Uterus (tissue), 4 donors: ENCODE results near the gene KCNC3. TPM values are rescaled to one million over a fixed set of nuclear protein-coding genes. Genes with fewer than 3 reads are reported as not detected.

Experiments used
- DNase-seq, 2 donors: peaks; one replicate each; pipeline ENCODE4 v3.0.0-alpha.2; 2019 to 2020
- H3K27ac ChIP-seq, 2 donors: fragments of 200-600 bp; sonication (generic); 1 replicate in 1 of 2; 2 replicates in 1 of 2; pipeline ENCODE4 v1.5.1; 2016 to 2018
- H3K27me3 ChIP-seq, 2 donors: fragments of 200-600 bp; sonication (generic); one replicate each; pipeline ENCODE4 v1.5.1; 2018 to 2019; ENCODE audit warnings: control low read depth in 1 of 2
- H3K36me3 ChIP-seq, 2 donors: fragments of 200-600 bp; sonication (generic); one replicate each; pipeline ENCODE4 v1.5.1; 2019; ENCODE audit warnings: control low read depth in 1 of 2
- H3K4me1 ChIP-seq, 2 donors: fragments of 200-600 bp; sonication (generic); one replicate each; pipeline ENCODE4 v1.5.1; 2018 to 2019; ENCODE audit warnings: control low read depth in 1 of 2
- H3K4me3 ChIP-seq, 2 donors: fragments of 200-600 bp; sonication (generic); 1 replicate in 1 of 2; 2 replicates in 1 of 2; pipeline ENCODE4 v1.5.1; 2018 to 2019; ENCODE audit warnings: mild to moderate bottlenecking in 1 of 2
- H3K9me3 ChIP-seq, 2 donors: fragments of 200-600 bp; sonication (generic); one replicate each; pipeline ENCODE4 v1.5.1; 2019; ENCODE audit warnings: control low read depth in 1 of 2
- CTCF ChIP-seq, 4 experiments: fragments of 200-600 bp in 2 of 4; fragments of 450-650 bp in 2 of 4; sonication (generic) in 2 of 4; IDR thresholded peaks; one replicate each; pipeline ENCODE4 v1.5.1; 2016 to 2019; ENCODE audit warnings: antibody characterized with exemption in 4 of 4, mild to moderate bottlenecking in 2 of 4, moderate library complexity in 1 of 4
- POLR2A ChIP-seq, 2 donors: fragments of 450-650 bp; IDR thresholded peaks; one replicate each; pipeline ENCODE4 v1.6.1; 2016; ENCODE audit warnings: antibody characterized with exemption in 2 of 2, mild to moderate bottlenecking in 1 of 2, moderate library complexity in 1 of 2
- intact Hi-C: fragments of 100-400 bp; cut with DNase I; formaldehyde crosslinking; loops from one replicate; pipeline ENCODE4 v1.15.1; 2023; ENCODE audit warnings: low total_unique reads
- total RNA-seq, 4 donors: library from RNA; depleted of rRNA in 3 of 4; stranded (reverse); fragments of >200 nt in 3 of 4; gene quantifications; one replicate each; pipeline versions ENCODE4 v1.1.0 to v1.2.4, GENCODE V29; 2014 to 2023
- donor health status: DM: yes; HTN: yes; CAD: no.

The KCNC3 gene
- total RNA-seq, result 1 to 10 TPM in 1 of 4 donors, under 1 TPM in 2, not detected in 1; 0.26 to 2.4 (median 0.85) TPM

GRCh38 chr19:50329146-50329925 lies at the start of gene KCNC3:
Gene KCNC3 (minus strand): TSS chr19:50329377. CDS start chr19:50329082, 295 bp downstream.
- Histone ChIP-seq H3K27me3 (peaks cover 38 to 46% of the 10 kb centered on the region in 2 donors), H3K36me3 (no peaks in the 10 kb centered on the region), H3K4me1 (peaks cover 0 to 3% of the 10 kb centered on the region in 2 donors), H3K9me3 (no peaks in the 10 kb centered on the region), H3K27ac (peak within 1 kb of the TSS in 1 of 2 donors; percentile 22), H3K4me3 (peak within 1 kb of the TSS in 1 of 2 donors; percentile 13)
- TF ChIP-seq CTCF (IDR thresholded peaks at IDR 0.05) (no peak), POLR2A (IDR thresholded peaks at IDR 0.05) (peak; percentile 29 to 67)
- DNase-seq, result peak; percentile 74 to 92
- intact Hi-C loops, result no loop called here

- Histone ChIP-seq H3K4me1 (no peaks in the 10 kb centered on the region), H3K27ac (no peak overlapping the region), H3K9me3 (no peaks in the 10 kb centered on the region), H3K36me3 (no peaks in the 10 kb centered on the region), H3K27me3 (no peaks in the 10 kb centered on the region), H3K4me3 (no peak overlapping the region)
- no peak for TF ChIP-seq CTCF (IDR thresholded peaks at IDR 0.05)
- TF ChIP-seq POLR2A (IDR thresholded peaks at IDR 0.05), result no peak
- DNase-seq, result no peak
- intact Hi-C loops, result loop anchor here (10.0 kb wide), 1 partner anchor 406 kb away; no protein-coding TSS in a partner anchor
These were observed 49.7 kb upstream of the KCNC3 start for GRCh38 chr19:50378863-50379236.

- Histone ChIP-seq H3K9me3 (no peaks in the 10 kb centered on the region), H3K4me3 (no peak overlapping the region), H3K4me1 (no peaks in the 10 kb centered on the region), H3K27ac (no peak overlapping the region), H3K36me3 (no peaks in the 10 kb centered on the region), H3K27me3 (no peaks in the 10 kb centered on the region)
- TF ChIP-seq CTCF (IDR thresholded peaks at IDR 0.05) (no peak), POLR2A (IDR thresholded peaks at IDR 0.05) (no peak)
- no peak for DNase-seq
- intact Hi-C loops, result loop anchor here (10.0 kb wide), 1 partner anchor 406 kb away; no protein-coding TSS in a partner anchor
These were observed 49.1 kb upstream of the KCNC3 start for GRCh38 chr19:50378169-50378862.

- H3K4me1 ChIP-seq, result no peaks in the 10 kb centered on the region
- intact Hi-C loops, result loop anchor here (10.0 kb wide), 1 partner anchor 407 kb away; no protein-coding TSS in a partner anchor
- TF ChIP-seq CTCF (IDR thresholded peaks at IDR 0.05) (no peak), POLR2A (IDR thresholded peaks at IDR 0.05) (no peak)
- H3K27me3 ChIP-seq, result no peaks in the 10 kb centered on the region
- H3K36me3 ChIP-seq, result no peaks in the 10 kb centered on the region
- H3K4me3 ChIP-seq, result peak overlapping the region in 1 of 2 donors; percentile 91
- H3K27ac ChIP-seq, result peak overlapping the region in 1 of 2 donors; percentile 100
- no peak for DNase-seq
- no peaks in the 10 kb centered on the region for H3K9me3 ChIP-seq
These were observed 48.3 kb upstream of the KCNC3 start for GRCh38 chr19:50377517-50377916.

GRCh38 chr19:50377051-50377461 lies 47.9 kb upstream of the KCNC3 start:
- TF ChIP-seq CTCF (IDR thresholded peaks at IDR 0.05), result no peak
- TF ChIP-seq POLR2A (IDR thresholded peaks at IDR 0.05), result no peak

More at GRCh38 chr19:50377051-50377461, 47.9 kb upstream of the KCNC3 start:
- intact Hi-C loops, result loop anchor here (10.0 kb wide), 1 partner anchor 408 kb away; no protein-coding TSS in a partner anchor
- Histone ChIP-seq H3K27ac (peak overlapping the region; percentile 98 to 100), H3K4me3 (peak overlapping the region; percentile 91 to 98), H3K27me3 (no peaks in the 10 kb centered on the region), H3K36me3 (no peaks in the 10 kb centered on the region), H3K4me1 (no peaks in the 10 kb centered on the region), H3K9me3 (no peaks in the 10 kb centered on the region)
- DNase-seq, result peak; percentile 46 to 51
